OCI-LY1 (cell line): ENCODE measurements around the gene MYO9A.
A peak's percentile ranks its signal among the peaks of the same experiment; 100 is the strongest.

Experiments used
- H2AFZ ChIP-seq: fragments of 200-600 bp; sonication (generic), shearing (Covaris generic); 2 replicates; pipeline ENCODE4 v1.6.0; 2014; ENCODE audit warnings: antibody characterized with exemption, mild to moderate bottlenecking, low read length
- H3F3A ChIP-seq: fragments of 200-600 bp; sonication (generic), shearing (Covaris generic); 2 replicates; pipeline ENCODE4 v1.6.0; 2014; ENCODE audit warnings: mild to moderate bottlenecking, antibody characterized with exemption, low read length, moderate library complexity; ENCODE audit not compliant: insufficient read depth
- H3K27ac ChIP-seq: fragments of 200-600 bp; sonication (generic); 2 replicates; pipeline ENCODE4 v1.5.1; 2014; ENCODE audit warnings: low read length, mixed run types, mild to moderate bottlenecking, low read depth; ENCODE audit not compliant: poor library complexity, severe bottlenecking
- H3K27me3 ChIP-seq: fragments of 200-600 bp; sonication (generic); 2 replicates; pipeline ENCODE4 v1.6.0; 2014; ENCODE audit warnings: antibody characterized with exemption, mild to moderate bottlenecking, low read length, moderate library complexity; ENCODE audit not compliant: insufficient read depth
- H3K36me3 ChIP-seq: fragments of 200-600 bp; sonication (generic); 2 replicates; pipeline ENCODE4 v1.6.1; 2014; ENCODE audit warnings: mild to moderate bottlenecking, antibody characterized with exemption, low read length, moderate library complexity, mixed read lengths; ENCODE audit not compliant: insufficient read depth
- H3K4me1 ChIP-seq: fragments of 200-600 bp; sonication (generic); 2 replicates; pipeline ENCODE4 v1.5.1; 2014; ENCODE audit warnings: mild to moderate bottlenecking, low read length, moderate library complexity; ENCODE audit not compliant: insufficient read depth, severe bottlenecking
- H3K4me2 ChIP-seq: fragments of 200-600 bp; sonication (generic), shearing (Covaris generic); 2 replicates; pipeline ENCODE4 v1.6.1; 2014; ENCODE audit warnings: low read length
- H3K4me3 ChIP-seq: fragments of 200-600 bp; sonication (generic); 2 replicates; pipeline ENCODE4 v1.5.1; 2014; ENCODE audit warnings: low read length, low read depth, mild to moderate bottlenecking, mixed read lengths; ENCODE audit not compliant: poor library complexity, severe bottlenecking
- H3K79me2 ChIP-seq: fragments of 200-600 bp; shearing (Covaris generic); 2 replicates; pipeline ENCODE4 v1.6.1; 2016; ENCODE audit warnings: mixed run types, low read length, mixed read lengths; ENCODE audit not compliant: insufficient read depth
- H3K9ac ChIP-seq: fragments of 200-600 bp; sonication (generic), shearing (Covaris generic); 2 replicates; pipeline ENCODE4 v1.6.1; 2014; ENCODE audit warnings: mild to moderate bottlenecking, low read length, mixed read lengths
- H3K9me2 ChIP-seq: fragments of 200-600 bp; sonication (generic), shearing (Covaris generic); 2 replicates; pipeline ENCODE4 v1.6.1; 2014; ENCODE audit warnings: low read depth, mild to moderate bottlenecking, low read length, mixed read lengths
- H3K9me3 ChIP-seq: fragments of 200-600 bp; shearing (Covaris generic); 2 replicates; pipeline ENCODE4 v1.6.1; 2014; ENCODE audit warnings: low read length, mixed read lengths
- H4K20me1 ChIP-seq: fragments of 200-600 bp; sonication (generic), shearing (Covaris generic); 2 replicates; pipeline ENCODE4 v1.6.0; 2016; ENCODE audit warnings: mild to moderate bottlenecking, low read length; ENCODE audit not compliant: insufficient read depth
- CTCF ChIP-seq: fragments of 200-600 bp; sonication (generic), shearing (Covaris generic); IDR thresholded peaks from 2 replicates; pipeline ENCODE4 v1.5.1; 2017; ENCODE audit warnings: mild to moderate bottlenecking, antibody characterized with exemption, low read length, moderate library complexity, mixed read lengths
- EZH2 ChIP-seq: fragments of 200-600 bp; sonication (generic), shearing (Covaris generic); IDR thresholded peaks from 2 replicates; pipeline ENCODE4 v1.8.0; 2017; ENCODE audit warnings: borderline replicate concordance, mixed run types, mild to moderate bottlenecking, antibody characterized with exemption, low read length, moderate library complexity, mixed read lengths

MYO9A gene

DNA sequence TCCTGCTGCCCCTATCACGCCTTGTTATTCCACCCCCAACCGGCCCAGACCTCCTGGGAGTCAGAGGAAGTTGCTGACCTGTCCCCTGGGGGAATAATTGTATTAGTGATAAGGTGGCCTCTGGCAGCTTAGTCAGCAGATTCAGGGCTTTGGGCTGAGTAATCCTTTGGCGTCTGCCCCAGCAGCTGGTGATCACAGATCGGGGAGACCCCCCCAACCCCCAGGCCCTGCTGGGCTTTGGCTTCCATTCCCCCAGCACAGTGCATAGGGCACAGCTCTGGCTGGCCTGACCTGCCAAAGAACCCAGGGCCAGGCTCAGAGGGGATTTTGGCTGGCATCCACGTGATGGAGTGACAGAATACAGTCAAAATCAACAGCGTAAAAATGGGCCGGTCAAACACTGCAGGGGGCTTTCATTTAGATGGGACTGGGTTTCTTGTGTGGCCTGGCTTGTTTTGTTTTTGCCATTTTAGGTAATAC lies 311.5 kb downstream of the MYO9A start:
- Histone ChIP-seq H3K27ac (no peak overlapping the region), H3K36me3 (no peaks in the 10 kb centered on the region), H3K27me3 (no peaks in the 10 kb centered on the region), H3K4me1 (peaks cover 19% of the 10 kb centered on the region), H3K4me2 (no peak overlapping the region), H3K9me3 (no peaks in the 10 kb centered on the region), H3K9ac (no peak overlapping the region), H3K9me2 (no peaks in the 10 kb centered on the region), H4K20me1 (no peaks in the 10 kb centered on the region), H2AFZ (no peak overlapping the region), H3F3A (no peaks in the 10 kb centered on the region), H3K79me2 (no peaks in the 10 kb centered on the region), H3K4me3 (no peak overlapping the region)
- TF ChIP-seq CTCF = no peak
- TF ChIP-seq EZH2 = no peak

- Histone ChIP-seq H3K4me3 (no peak overlapping the region), H3K79me2 (no peaks in the 10 kb centered on the region), H3K9ac (no peak overlapping the region), H4K20me1 (no peaks in the 10 kb centered on the region), H3F3A (no peaks in the 10 kb centered on the region), H3K9me2 (no peaks in the 10 kb centered on the region), H3K4me1 (peaks cover 19% of the 10 kb centered on the region), H3K36me3 (no peaks in the 10 kb centered on the region), H3K4me2 (no peak overlapping the region), H3K9me3 (no peaks in the 10 kb centered on the region), H2AFZ (no peak overlapping the region), H3K27ac (no peak overlapping the region), H3K27me3 (no peaks in the 10 kb centered on the region)
- TF ChIP-seq EZH2 = no peak
- TF ChIP-seq CTCF = no peak
Observed at GRCh38 chr15:71804695-71805470, 313.1 kb downstream of the MYO9A start.

GRCh38 chr15:71804226-71804625 lies 313.7 kb downstream of the MYO9A start:
- Histone ChIP-seq H3K4me2 (peak overlapping the region; percentile 28; the same call in 1 of the 2 replicates), H3K27ac (peak overlapping the region; percentile 36), H3K36me3 (no peaks in the 10 kb centered on the region), H3K4me1 (peaks cover 19% of the 10 kb centered on the region), H3K79me2 (no peaks in the 10 kb centered on the region), H3K4me3 (no peak overlapping the region), H2AFZ (no peak overlapping the region), H3K9me2 (no peaks in the 10 kb centered on the region), H4K20me1 (no peaks in the 10 kb centered on the region), H3K27me3 (no peaks in the 10 kb centered on the region), H3F3A (no peaks in the 10 kb centered on the region), H3K9ac (no peak overlapping the region), H3K9me3 (no peaks in the 10 kb centered on the region)
- TF ChIP-seq CTCF (no peak), EZH2 (no peak)
